Smooth muscle cell (in vitro differentiated cells): ENCODE measurements around the gene HEATR5B. TPM values are rescaled to one million over a fixed set of nuclear protein-coding genes. Genes with fewer than 3 reads are reported as not detected.

ENCODE experiments used
- DNase-seq: peaks from one replicate; lab custom pipeline; 2025; ENCODE audit not compliant: unreplicated experiment; lab: John Stamatoyannopoulos, UW
- H2AFZ ChIP-seq: fragments of 200-600 bp; sonication (generic); 2 replicates; pipeline ENCODE4 v1.6.0; 2016; ENCODE audit warnings: antibody characterized with exemption, low read depth, mild to moderate bottlenecking
- H3F3A ChIP-seq: fragments of 200-600 bp; sonication (generic); 2 replicates; pipeline ENCODE4 v1.6.0; 2017; ENCODE audit warnings: antibody characterized with exemption, low read depth
- H3K27ac ChIP-seq: fragments of 200-600 bp; sonication (generic); 2 replicates; pipeline ENCODE4 v1.5.1; 2016; ENCODE audit warnings: low read depth, mild to moderate bottlenecking
- H3K27me3 ChIP-seq: fragments of 200-600 bp; sonication (generic); 2 replicates; pipeline ENCODE4 v1.6.1; 2016; ENCODE audit warnings: low read depth, mild to moderate bottlenecking
- H3K36me3 ChIP-seq: fragments of 200-600 bp; sonication (generic); 2 replicates; pipeline ENCODE4 v1.5.1; 2016; ENCODE audit warnings: low read depth
- H3K4me1 ChIP-seq: fragments of 200-600 bp; sonication (generic); 2 replicates; pipeline ENCODE4 v1.5.1; 2016; ENCODE audit warnings: low read depth
- H3K4me2 ChIP-seq: fragments of 200-600 bp; sonication (generic); 2 replicates; pipeline ENCODE4 v1.6.0; 2016; ENCODE audit warnings: mild to moderate bottlenecking
- H3K4me3 ChIP-seq: fragments of 200-600 bp; sonication (generic); 2 replicates; pipeline ENCODE4 v1.5.1; 2016; ENCODE audit warnings: mild to moderate bottlenecking
- H3K79me2 ChIP-seq: fragments of 200-600 bp; sonication (generic); 2 replicates; pipeline ENCODE4 v1.6.0; 2016; ENCODE audit warnings: low read depth, mild to moderate bottlenecking
- H3K9ac ChIP-seq: fragments of 200-600 bp; sonication (generic); 2 replicates; pipeline ENCODE4 v1.6.0; 2016; ENCODE audit warnings: low read depth
- H3K9me3 ChIP-seq: fragments of 200-600 bp; sonication (generic); replicated peaks from 2 replicates; pipeline ENCODE4 v1.5.1; 2016; ENCODE audit warnings: low read depth
- H4K20me1 ChIP-seq: fragments of 200-600 bp; sonication (generic); 2 replicates; pipeline ENCODE4 v1.6.0; 2016; ENCODE audit warnings: low read depth
- CTCF ChIP-seq: fragments of 200-600 bp; sonication (generic); IDR thresholded peaks from 2 replicates; pipeline ENCODE4 v1.5.1; 2017; ENCODE audit warnings: borderline replicate concordance, mild to moderate bottlenecking, antibody characterized with exemption; ENCODE audit not compliant: insufficient read depth, poor library complexity, severe bottlenecking
- WGBS: methylation state at CpG from one replicate; pipeline ENCODE4 v1.1.7; 2016; ENCODE audit warnings: low lambda C conversion rate; 5-methylcytosine and 5-hydroxymethylcytosine counted together
- polyA plus RNA-seq: library from polyadenylated mRNA; unstranded; fragments of >200 nt; fragmentation: Nextera tagmentation; extraction: Ambion mirVana; gene quantifications from 2 replicates; pipeline ENCODE4 v1.2.1, GENCODE V29; 2016
- total RNA-seq: library from RNA; depleted of rRNA; stranded (reverse); fragments of >200 nt; gene quantifications from 2 replicates; pipeline ENCODE4 v1.2.3, GENCODE V29; 2014

The HEATR5B gene
- total and polyA plus RNA-seq, 2 experiments from 2014 or later: 4.4 to 14.7 TPM

GRCh38 chr2:37070931-37071330, 13.2 kb downstream of the HEATR5B start:
- no peak overlapping the region for H3K4me3 ChIP-seq
- no peak overlapping the region for H3K9ac ChIP-seq
- TF ChIP-seq CTCF: no peak
- H3K27ac ChIP-seq: no peak overlapping the region
- no peaks in the 10 kb centered on the region for H3K9me3 ChIP-seq
- no peaks in the 10 kb centered on the region for H3K27me3 ChIP-seq
- H4K20me1 ChIP-seq: no peaks in the 10 kb centered on the region
- H3K4me1 ChIP-seq: no peaks in the 10 kb centered on the region
- peaks cover 19% of the 10 kb centered on the region for H3K36me3 ChIP-seq
- whole genome bisulfite sequencing: 100% methylated on average over 2 of the region's 2 CpGs
- no peak for DNase-seq
- H2AFZ ChIP-seq: no peak overlapping the region
- H3K79me2 ChIP-seq: no peaks in the 10 kb centered on the region
- no peak overlapping the region for H3K4me2 ChIP-seq
- no peaks in the 10 kb centered on the region for H3F3A ChIP-seq

- Histone ChIP-seq H3K4me3 (no peak overlapping the region), H3K27ac (no peak overlapping the region), H3K27me3 (no peaks in the 10 kb centered on the region), H3K9ac (no peak overlapping the region), H3K79me2 (no peaks in the 10 kb centered on the region), H2AFZ (no peak overlapping the region), H3K9me3 (no peaks in the 10 kb centered on the region), H4K20me1 (no peaks in the 10 kb centered on the region), H3K4me2 (no peak overlapping the region), H3F3A (no peaks in the 10 kb centered on the region), H3K4me1 (no peaks in the 10 kb centered on the region), H3K36me3 (peaks cover 16% of the 10 kb centered on the region)
- DNase-seq: no peak
- 91% methylated on average over 6 of the region's 6 CpGs for WGBS
- TF ChIP-seq CTCF: no peak
These were observed 15.5 kb downstream of the HEATR5B start for GRCh38 chr2:37068686-37069085.

- Histone ChIP-seq H3K4me3 (no peak overlapping the region), H3F3A (no peaks in the 10 kb centered on the region), H4K20me1 (no peaks in the 10 kb centered on the region), H3K79me2 (no peaks in the 10 kb centered on the region), H3K36me3 (peaks cover 29% of the 10 kb centered on the region), H2AFZ (no peak overlapping the region), H3K27me3 (no peaks in the 10 kb centered on the region), H3K9me3 (no peaks in the 10 kb centered on the region), H3K9ac (no peak overlapping the region), H3K4me1 (no peaks in the 10 kb centered on the region), H3K27ac (no peak overlapping the region), H3K4me2 (no peak overlapping the region)
- TF ChIP-seq CTCF: no peak
- WGBS: 98% methylated on average over 5 of the region's 5 CpGs
- DNase-seq: no peak
These were observed 22.4 kb downstream of the HEATR5B start for GRCh38 chr2:37061776-37062175.

- Histone ChIP-seq H2AFZ (no peak overlapping the region), H3K79me2 (no peaks in the 10 kb centered on the region), H3F3A (no peaks in the 10 kb centered on the region), H3K4me1 (no peaks in the 10 kb centered on the region), H3K27ac (no peak overlapping the region), H3K36me3 (peaks cover 29% of the 10 kb centered on the region), H4K20me1 (no peaks in the 10 kb centered on the region), H3K27me3 (no peaks in the 10 kb centered on the region), H3K9me3 (no peaks in the 10 kb centered on the region), H3K4me3 (no peak overlapping the region), H3K9ac (no peak overlapping the region), H3K4me2 (no peak overlapping the region)
- no peak for TF ChIP-seq CTCF
- no peak for DNase-seq
These were observed 23.0 kb downstream of the HEATR5B start for GRCh38 chr2:37061013-37061711.
